Measurements from ENCODE around the gene CPPED1. TPM values are rescaled to one million over a fixed set of nuclear protein-coding genes. Genes with fewer than 3 reads are reported as not detected.

CPPED1 gene
- total RNA-seq, 1 donor from 2014 or later: 7.7 TPM

DNA sequence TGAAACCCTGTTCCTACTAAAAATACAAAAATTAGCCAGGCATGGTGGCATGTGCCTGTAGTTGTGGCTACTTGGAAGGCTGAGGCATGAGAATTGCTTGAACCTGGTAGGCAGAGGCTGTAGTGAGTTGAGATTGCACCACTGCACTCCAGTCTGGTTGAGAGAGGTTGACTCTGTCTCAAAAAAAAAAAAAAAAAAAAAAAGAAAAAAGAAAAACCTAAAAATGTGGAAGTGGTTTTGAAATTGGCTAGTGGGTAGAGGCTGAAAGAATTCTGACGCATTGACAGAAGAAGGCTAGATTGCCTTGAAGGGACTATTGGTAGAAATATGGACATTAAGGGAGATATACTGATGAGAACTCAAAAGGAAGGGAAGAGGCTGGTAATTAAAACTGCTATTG lies 33.6 kb upstream of the CPPED1 start:
- Mint-ChIP-seq H3K27me3 (ENCODE audit: low read depth) (peaks cover 5% of the 10 kb centered on the region), H3K4me3 (no peak overlapping the region)
- no peak for DNase-seq (ENCODE audit: low spot score in 2 of 2, unreplicated experiment in 2 of 2)

DNA sequence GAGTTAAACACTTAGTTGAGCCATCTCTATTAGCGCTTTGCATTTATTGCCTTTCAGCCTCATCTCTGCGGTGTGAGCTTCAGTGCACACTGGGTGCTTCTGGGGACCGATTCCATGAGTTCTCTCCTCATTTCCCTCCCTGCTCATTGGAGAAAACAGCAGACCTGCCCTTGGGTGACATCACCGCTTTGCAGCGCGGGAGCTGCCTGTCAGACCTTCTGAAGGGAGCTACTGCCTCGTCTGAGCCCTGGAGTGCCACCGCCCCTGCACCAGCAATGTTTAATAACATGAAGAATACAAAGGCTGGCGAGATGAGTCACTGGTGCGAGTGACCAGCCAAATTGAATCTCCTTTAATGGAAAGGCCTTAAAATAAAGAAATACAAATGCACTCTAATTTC lies 30.2 kb upstream of the CPPED1 start:
- DNase-seq (ENCODE audit: low spot score in 2 of 2, unreplicated experiment in 2 of 2): no peak
- Mint-ChIP-seq H3K36me3 (no peaks in the 10 kb centered on the region), H3K27me3 (ENCODE audit: low read depth) (peaks cover 9% of the 10 kb centered on the region), H3K4me1 (no peaks in the 10 kb centered on the region), H3K4me3 (no peak overlapping the region), H3K9me3 (peaks cover 10% of the 10 kb centered on the region), H3K27ac (no peak overlapping the region)
- TF ChIP-seq, protein P1, sequence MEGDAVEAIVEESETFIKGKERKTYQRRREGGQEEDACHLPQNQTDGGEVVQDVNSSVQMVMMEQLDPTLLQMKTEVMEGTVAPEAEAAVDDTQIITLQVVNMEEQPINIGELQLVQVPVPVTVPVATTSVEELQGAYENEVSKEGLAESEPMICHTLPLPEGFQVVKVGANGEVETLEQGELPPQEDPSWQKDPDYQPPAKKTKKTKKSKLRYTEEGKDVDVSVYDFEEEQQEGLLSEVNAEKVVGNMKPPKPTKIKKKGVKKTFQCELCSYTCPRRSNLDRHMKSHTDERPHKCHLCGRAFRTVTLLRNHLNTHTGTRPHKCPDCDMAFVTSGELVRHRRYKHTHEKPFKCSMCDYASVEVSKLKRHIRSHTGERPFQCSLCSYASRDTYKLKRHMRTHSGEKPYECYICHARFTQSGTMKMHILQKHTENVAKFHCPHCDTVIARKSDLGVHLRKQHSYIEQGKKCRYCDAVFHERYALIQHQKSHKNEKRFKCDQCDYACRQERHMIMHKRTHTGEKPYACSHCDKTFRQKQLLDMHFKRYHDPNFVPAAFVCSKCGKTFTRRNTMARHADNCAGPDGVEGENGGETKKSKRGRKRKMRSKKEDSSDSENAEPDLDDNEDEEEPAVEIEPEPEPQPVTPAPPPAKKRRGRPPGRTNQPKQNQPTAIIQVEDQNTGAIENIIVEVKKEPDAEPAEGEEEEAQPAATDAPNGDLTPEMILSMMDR (IDR thresholded peaks at IDR 0.05; ENCODE audit: unreplicated experiment): no peak

More for the DNA sequence above, 33.6 kb upstream of the CPPED1 start:
- TF ChIP-seq, protein P1 (IDR thresholded peaks at IDR 0.05; ENCODE audit: unreplicated experiment): no peak
- H3K36me3 Mint-ChIP-seq: no peaks in the 10 kb centered on the region
- H3K4me1 Mint-ChIP-seq: no peaks in the 10 kb centered on the region
- peaks cover 25% of the 10 kb centered on the region for H3K9me3 Mint-ChIP-seq
- H3K27ac Mint-ChIP-seq: no peak overlapping the region

DNA sequence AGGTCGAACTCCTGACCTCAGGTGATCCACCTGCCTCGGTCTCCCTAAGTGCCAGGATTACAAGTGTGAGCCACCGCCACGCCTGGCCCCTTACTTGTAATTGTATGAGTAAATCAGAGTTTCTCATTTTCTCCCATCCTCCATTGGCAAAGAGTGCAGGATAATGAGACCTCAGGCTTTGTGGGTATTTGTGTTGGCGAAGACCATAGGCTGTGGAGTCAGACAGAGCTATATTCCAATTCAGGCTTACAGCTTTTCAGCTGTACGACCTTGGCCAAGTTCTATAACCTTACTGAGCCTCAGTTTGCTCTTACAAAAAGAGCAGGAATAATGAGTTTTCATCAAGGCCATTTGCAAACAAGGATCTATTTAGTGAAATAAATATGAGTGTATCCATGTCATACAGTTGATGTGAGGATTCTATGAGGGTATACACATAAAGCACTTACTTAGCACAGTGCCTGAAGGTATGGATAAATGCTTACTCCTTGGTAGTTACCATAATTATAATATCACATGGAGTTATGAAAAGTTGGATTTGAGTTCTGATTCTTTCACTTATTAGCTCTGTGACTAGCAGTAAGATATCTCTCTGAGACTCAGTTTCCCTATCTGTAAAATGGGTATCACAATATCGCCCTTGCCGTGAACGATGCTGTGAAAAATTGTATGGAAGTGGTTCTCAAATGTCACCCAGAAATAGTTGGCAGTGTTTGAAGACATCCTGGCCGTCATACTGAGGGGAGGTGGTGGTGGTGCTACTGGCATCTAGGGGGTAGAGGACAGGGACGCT lies 25.6 kb upstream of the CPPED1 start:
- peaks cover 12% of the 10 kb centered on the region for H3K27me3 Mint-ChIP-seq (ENCODE audit: low read depth)
- H3K36me3 Mint-ChIP-seq: no peaks in the 10 kb centered on the region
- no peaks in the 10 kb centered on the region for H3K9me3 Mint-ChIP-seq
- H3K4me3 Mint-ChIP-seq: no peak overlapping the region
- no peak overlapping the region for H3K27ac Mint-ChIP-seq
- H3K4me1 Mint-ChIP-seq: no peaks in the 10 kb centered on the region
- DNase-seq (ENCODE audit: low spot score in 2 of 2, unreplicated experiment in 2 of 2): no peak
- TF ChIP-seq, protein P1 (IDR thresholded peaks at IDR 0.05; ENCODE audit: unreplicated experiment): no peak

DNA sequence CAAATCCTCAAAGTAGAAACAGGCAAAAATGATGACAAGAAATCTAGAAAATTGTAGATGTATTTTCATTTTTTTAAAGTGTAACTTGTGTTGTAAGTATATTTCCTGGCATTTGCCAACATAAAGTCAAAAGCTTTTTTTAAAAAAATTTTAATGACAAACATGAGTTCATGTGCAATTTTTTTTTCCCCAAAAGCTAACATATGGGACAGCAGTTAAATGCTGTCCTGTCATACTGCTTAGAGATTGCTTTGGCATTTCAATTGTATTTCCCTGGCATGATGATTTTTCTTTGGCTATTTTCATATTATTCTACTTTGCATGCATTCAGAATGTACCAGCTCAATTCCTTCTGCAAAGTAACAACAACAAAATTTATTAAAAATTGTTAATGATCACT lies 24.5 kb upstream of the CPPED1 start:
- no peak overlapping the region for H3K27ac Mint-ChIP-seq
- DNase-seq (ENCODE audit: low spot score in 2 of 2, unreplicated experiment in 2 of 2): no peak
- TF ChIP-seq, protein P1 (IDR thresholded peaks at IDR 0.05; ENCODE audit: unreplicated experiment): no peak
- no peak overlapping the region for H3K4me3 Mint-ChIP-seq
- H3K27me3 Mint-ChIP-seq (ENCODE audit: low read depth): peaks cover 9% of the 10 kb centered on the region
- H3K36me3 Mint-ChIP-seq: no peaks in the 10 kb centered on the region
- no peaks in the 10 kb centered on the region for H3K9me3 Mint-ChIP-seq
- no peaks in the 10 kb centered on the region for H3K4me1 Mint-ChIP-seq

DNA sequence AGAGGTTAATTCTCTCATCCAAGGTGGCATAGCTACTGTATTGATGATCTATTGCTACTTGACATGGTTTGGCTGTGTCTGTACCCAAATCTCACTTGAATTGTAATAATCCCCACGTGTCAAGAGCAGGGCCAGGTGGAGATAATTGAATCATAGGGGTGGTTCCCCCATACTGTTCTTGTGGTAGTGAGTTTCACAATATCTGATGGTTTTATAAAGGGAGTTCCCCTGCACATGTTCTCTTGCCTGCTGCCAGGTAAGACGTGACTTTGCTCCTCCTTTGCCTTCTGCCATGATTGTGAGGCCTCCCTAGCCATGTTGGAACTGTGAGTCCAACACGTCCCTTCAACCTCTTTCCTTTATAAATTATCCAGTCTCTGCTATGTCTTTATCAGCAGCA lies 22.9 kb upstream of the CPPED1 start:
- no peaks in the 10 kb centered on the region for H3K9me3 Mint-ChIP-seq
- H3K27me3 Mint-ChIP-seq (ENCODE audit: low read depth): peaks cover 12% of the 10 kb centered on the region
- TF ChIP-seq, protein P1 (IDR thresholded peaks at IDR 0.05; ENCODE audit: unreplicated experiment): no peak
- DNase-seq (ENCODE audit: low spot score in 2 of 2, unreplicated experiment in 2 of 2): no peak
- no peak overlapping the region for H3K4me3 Mint-ChIP-seq
- no peaks in the 10 kb centered on the region for H3K4me1 Mint-ChIP-seq
- H3K36me3 Mint-ChIP-seq: no peaks in the 10 kb centered on the region
- H3K27ac Mint-ChIP-seq: no peak overlapping the region

Data from mesothelial cell of epicardium (in vitro differentiated cells).